ENCODE results near the gene MRPL53.

DNA sequence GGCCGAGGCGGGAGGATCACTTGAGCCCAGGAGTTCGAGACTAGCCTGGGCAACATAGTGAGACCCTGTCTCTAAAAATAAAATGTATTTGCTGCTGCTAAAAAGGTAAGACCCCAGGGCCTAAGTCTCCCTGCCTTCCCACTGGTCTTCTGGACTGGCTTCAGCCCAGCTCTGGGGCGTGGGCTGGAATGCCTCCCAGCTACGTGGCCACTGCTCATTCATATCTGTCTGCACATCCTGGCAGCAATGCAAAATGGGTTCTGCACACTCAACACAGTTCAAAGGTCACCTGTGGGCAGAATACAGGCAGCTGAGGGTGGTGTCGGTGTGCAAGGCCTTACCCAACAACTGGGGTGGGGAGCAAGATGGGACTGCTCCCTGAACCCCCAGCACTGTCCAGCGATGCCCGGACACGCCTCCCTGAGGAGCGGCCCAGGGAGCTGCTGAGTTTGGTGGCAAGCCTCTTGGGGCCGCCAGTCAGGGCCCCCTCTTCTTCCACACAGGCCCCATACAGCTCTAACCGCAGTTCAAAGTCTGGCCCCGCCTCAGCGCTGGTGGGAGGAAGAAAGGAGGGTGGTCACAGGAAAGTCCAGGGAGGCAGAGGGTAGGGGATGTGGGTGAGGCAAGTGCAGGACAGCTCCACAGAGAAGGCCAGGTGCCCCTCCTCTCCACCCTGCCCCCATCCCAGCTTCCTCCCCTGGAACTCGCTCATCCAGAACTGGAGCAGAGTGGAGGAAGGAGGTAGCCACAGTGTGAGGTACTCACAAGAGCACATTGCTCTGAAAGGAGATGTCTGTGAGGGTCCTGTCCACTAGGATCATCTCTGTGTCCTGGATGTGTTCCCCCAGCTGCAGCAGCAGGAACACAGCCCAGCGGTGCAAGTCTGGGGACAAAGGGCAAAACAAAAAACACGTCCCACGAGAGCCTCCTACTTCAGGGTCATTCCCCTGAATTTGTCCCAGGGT lies 42.7 kb downstream of the MRPL53 start:
- TF ChIP-seq, protein P1, sequence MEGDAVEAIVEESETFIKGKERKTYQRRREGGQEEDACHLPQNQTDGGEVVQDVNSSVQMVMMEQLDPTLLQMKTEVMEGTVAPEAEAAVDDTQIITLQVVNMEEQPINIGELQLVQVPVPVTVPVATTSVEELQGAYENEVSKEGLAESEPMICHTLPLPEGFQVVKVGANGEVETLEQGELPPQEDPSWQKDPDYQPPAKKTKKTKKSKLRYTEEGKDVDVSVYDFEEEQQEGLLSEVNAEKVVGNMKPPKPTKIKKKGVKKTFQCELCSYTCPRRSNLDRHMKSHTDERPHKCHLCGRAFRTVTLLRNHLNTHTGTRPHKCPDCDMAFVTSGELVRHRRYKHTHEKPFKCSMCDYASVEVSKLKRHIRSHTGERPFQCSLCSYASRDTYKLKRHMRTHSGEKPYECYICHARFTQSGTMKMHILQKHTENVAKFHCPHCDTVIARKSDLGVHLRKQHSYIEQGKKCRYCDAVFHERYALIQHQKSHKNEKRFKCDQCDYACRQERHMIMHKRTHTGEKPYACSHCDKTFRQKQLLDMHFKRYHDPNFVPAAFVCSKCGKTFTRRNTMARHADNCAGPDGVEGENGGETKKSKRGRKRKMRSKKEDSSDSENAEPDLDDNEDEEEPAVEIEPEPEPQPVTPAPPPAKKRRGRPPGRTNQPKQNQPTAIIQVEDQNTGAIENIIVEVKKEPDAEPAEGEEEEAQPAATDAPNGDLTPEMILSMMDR (IDR thresholded peaks at IDR 0.05) = no peak
- TF ChIP-seq POLR2A (IDR thresholded peaks at IDR 0.05) = no peak
